AG04449 (cell line): ENCODE measurements around the gene KRTAP1-3.
A peak's percentile ranks its signal among the peaks of the same experiment; 100 is the strongest.

Experiments
- CTCF ChIA-PET: fragments of 350-600 bp; formaldehyde crosslinking; extraction: SDS; loops from one replicate; lab custom pipeline; 2021; ENCODE audit warnings: antibody characterized with exemption; lab: Yijun Ruan, JAX
- POLR2A ChIA-PET: fragments of 400-600, 350-600 bp; formaldehyde crosslinking; extraction: SDS; loops from one replicate; lab custom pipeline; 2020; ENCODE audit warnings: antibody characterized with exemption, inconsistent platforms; lab: Yijun Ruan, JAX
- DNase-seq: peaks from one replicate; pipeline ENCODE4 v3.0.0-alpha.2; 2010; ENCODE audit warnings: low read depth, low spot score
- H3K4me3 ChIP-seq: 2 replicates; pipeline ENCODE4 v1.5.1; 2011; ENCODE audit warnings: low read depth, mild to moderate bottlenecking, control low read depth, low read length
- CTCF ChIP-seq: IDR thresholded peaks from one replicate; pipeline ENCODE4 v1.5.1; 2011; ENCODE audit warnings: mild to moderate bottlenecking, moderate library complexity, low read length, control low read depth, inconsistent platforms; ENCODE audit not compliant: insufficient read depth; ENCODE audit errors: missing control alignments

The KRTAP1-3 gene

GRCh38 chr17:41037853-41038350 is 3.2 kb upstream of the KRTAP1-3 start:
- POLR2A ChIA-PET, result no interaction called here
- no peak for TF ChIP-seq CTCF

GRCh38 chr17:41029633-41030245 is 4.9 kb downstream of the KRTAP1-3 start, which contains the start of gene KRTAP1-4:
KRTAP1-4 (minus strand) TSS chr17:41030195; CDS start chr17:41030078, 117 bp downstream.
- DNase-seq, result no peak
- no peak within 1 kb of the TSS for H3K4me3 ChIP-seq
- TF ChIP-seq CTCF, result no peak
- ChIA-PET CTCF (interaction anchor here (1.1 to 2.1 kb wide), 6 partner anchors 9 to 519 kb away, joined by 4 to 10 read pairs (median 4); no protein-coding TSS in a partner anchor), POLR2A (no interaction called here)

More at GRCh38 chr17:41037853-41038350, 3.2 kb upstream of the KRTAP1-3 start:
- CTCF ChIA-PET, result interaction anchor here (0.9 to 2.1 kb wide), 5 partner anchors 8 to 511 kb away, joined by 3 to 10 read pairs (median 3); partner anchors contain the start of gene KRTAP1-4
- DNase-seq, result no peak
- H3K4me3 ChIP-seq, result no peak overlapping the region

GRCh38 chr17:41026715-41027471 is 7.8 kb downstream of the KRTAP1-3 start, which contains the start of gene KRTAP1-5:
KRTAP1-5 (minus strand) TSS chr17:41027208; CDS start chr17:41027155, 53 bp downstream.
- peak within 1 kb of the TSS; percentile 7; the same call in 1 of the 2 replicates for H3K4me3 ChIP-seq
- POLR2A ChIA-PET, result interaction anchor here (1.1 to 1.5 kb wide), 2 partner anchors 10 to 469 kb away, joined by 3 read pairs; no protein-coding TSS in a partner anchor
- peak; percentile 77 for DNase-seq
- no peak for TF ChIP-seq CTCF
- CTCF ChIA-PET, result interaction anchor here (0.7 to 1.7 kb wide), 5 partner anchors 9 to 522 kb away, joined by 3 to 4 read pairs (median 3); no protein-coding TSS in a partner anchor

- CTCF ChIA-PET, result interaction anchor here (0.9 to 1.5 kb wide), 4 partner anchors 9 to 524 kb away, joined by 3 to 6 read pairs (median 3); no protein-coding TSS in a partner anchor
- H3K4me3 ChIP-seq, result no peak overlapping the region
- TF ChIP-seq CTCF, result no peak
- POLR2A ChIA-PET, result no interaction called here
- DNase-seq, result peak; percentile 51
Observed at GRCh38 chr17:41024697-41025096, 10.0 kb downstream of the KRTAP1-3 start.

- no peak for DNase-seq
Observed at GRCh38 chr17:41020336-41020735, 14.3 kb downstream of the KRTAP1-3 start.

More at GRCh38 chr17:41020336-41020735, 14.3 kb downstream of the KRTAP1-3 start:
- ChIA-PET POLR2A (no interaction called here), CTCF (interaction anchor here (0.8 to 1.5 kb wide), 4 partner anchors 9 to 528 kb away, joined by 3 to 5 read pairs (median 4); no protein-coding TSS in a partner anchor)
- TF ChIP-seq CTCF, result no peak
- no peak overlapping the region for H3K4me3 ChIP-seq
